HepG2 (cell line): Measurements from ENCODE around the gene MTHFD2L. TPM values are rescaled to one million over a fixed set of nuclear protein-coding genes. Genes with fewer than 3 reads are reported as not detected.
A peak's percentile ranks its signal among the peaks of the same experiment; 100 is the strongest.

Experiments used
- HNRNPLL ChIP-seq: fragments of 200-400 bp; formaldehyde crosslinking; IDR thresholded peaks from 2 replicates; pipeline ENCODE4 v1.6.1; 2017; ENCODE audit warnings: mild to moderate bottlenecking, low read depth, low read length; ENCODE audit not compliant: poor library complexity, severe bottlenecking
- HOXA5 ChIP-seq: sonication (generic); formaldehyde crosslinking; IDR thresholded peaks from 2 replicates; pipeline ENCODE4 v1.4.0; 2020; ENCODE audit warnings: missing genetic modification reagents
- MEIS2 ChIP-seq: sonication (generic); formaldehyde crosslinking; IDR thresholded peaks from 2 replicates; pipeline ENCODE4 v1.9.0; 2021; ENCODE audit warnings: mild to moderate bottlenecking, missing genetic modification reagents
- NCOA2 ChIP-seq: sonication (generic); formaldehyde crosslinking; IDR thresholded peaks from 2 replicates; pipeline ENCODE4 v1.8.0; 2022; ENCODE audit warnings: inconsistent platforms
- POGZ ChIP-seq: sonication (generic); formaldehyde crosslinking; IDR thresholded peaks from 2 replicates; pipeline ENCODE4 v1.4.0; 2020; ENCODE audit warnings: mild to moderate bottlenecking, missing genetic modification reagents
- PPARG ChIP-seq: conservative IDR thresholded peaks from 2 replicates; pipeline ENCODE4 v1.6.1; 2016; ENCODE audit warnings: missing biosample characterization, missing genetic modification reagents
- RFX5 ChIP-seq: IDR thresholded peaks from 2 replicates; pipeline ENCODE4 v1.6.1; 2011; ENCODE audit warnings: low read depth, low read length, improper control_type of control experiment
- TSC22D2 ChIP-seq: sonication (generic); formaldehyde crosslinking; IDR thresholded peaks from 2 replicates; pipeline ENCODE4 v1.5.1; 2020; ENCODE audit warnings: missing genetic modification reagents, mild to moderate bottlenecking, borderline replicate concordance
- ZBTB1 ChIP-seq: sonication (generic); formaldehyde crosslinking; IDR thresholded peaks from 2 replicates; pipeline ENCODE4 v1.4.0; 2020; ENCODE audit warnings: missing genetic modification reagents, borderline replicate concordance
- ZMYM3 ChIP-seq: sonication (generic); formaldehyde crosslinking; IDR thresholded peaks from 2 replicates; pipeline ENCODE4 v1.5.1; 2020; ENCODE audit warnings: mild to moderate bottlenecking, missing genetic modification reagents
- ZNF3 ChIP-seq: IDR thresholded peaks from 2 replicates; pipeline ENCODE4 v1.7.0; 2017; ENCODE audit warnings: inconsistent platforms
- ZNF329 ChIP-seq: sonication (generic); formaldehyde crosslinking; IDR thresholded peaks from 2 replicates; pipeline ENCODE4 v1.9.0; 2021; ENCODE audit warnings: low read depth, mild to moderate bottlenecking, missing genetic modification reagents
- ZNF367 ChIP-seq: sonication (generic); formaldehyde crosslinking; IDR thresholded peaks from 2 replicates; pipeline ENCODE4 v1.4.0; 2020; ENCODE audit warnings: missing genetic modification reagents, borderline replicate concordance
- ZNF850 ChIP-seq: sonication (generic); formaldehyde crosslinking; conservative IDR thresholded peaks from 2 replicates; pipeline ENCODE4 v1.9.0; 2021; ENCODE audit warnings: mild to moderate bottlenecking, missing genetic modification reagents
- polyA plus RNA-seq, 8 experiments: library from polyadenylated mRNA; depleted of rRNA in 3 of 8; stranded (reverse) in 7 of 8; unstranded in 1 of 8; fragments of >200 nt; fragmentation: Illumina TruSeq in 4 of 8; extraction: Trizol in 4 of 8; gene quantifications; 2 replicates each; pipeline versions ENCODE4 v1.2.1 to v1.2.3, GENCODE V29; 2011 to 2016; ENCODE audit warnings: low read depth in 4 of 8, missing spikeins in 1 of 8, mixed read lengths in 1 of 8; ENCODE audit not compliant: insufficient read depth in 1 of 8
- total RNA-seq, 5 experiments: library from RNA; depleted of rRNA; stranded (reverse); fragments of >200 nt; fragmentation: Illumina TruSeq; extraction: Trizol; gene quantifications; 2 replicates each; pipeline ENCODE4 v1.2.3, GENCODE V29; 2016; ENCODE audit warnings: low read depth in 1 of 5
- TF ChIP-seq, protein P1 (sequence below): sonication (generic); formaldehyde crosslinking; IDR thresholded peaks from 2 replicates; pipeline ENCODE4 v1.5.1; 2020; ENCODE audit warnings: mild to moderate bottlenecking, missing genetic modification reagents, borderline replicate concordance
- TF ChIP-seq, protein P2 (sequence below): sonication (generic); formaldehyde crosslinking; conservative IDR thresholded peaks from 2 replicates; pipeline ENCODE4 v1.8.1; 2023; ENCODE audit warnings: missing genetic modification reagents
- TF ChIP-seq, protein P3 (sequence below): sonication (generic); formaldehyde crosslinking; IDR thresholded peaks from 2 replicates; pipeline ENCODE4 v1.5.0; 2020; ENCODE audit warnings: mild to moderate bottlenecking, missing genetic modification reagents
- TF ChIP-seq, protein P4 (sequence below): sonication (generic); formaldehyde crosslinking; IDR thresholded peaks from 2 replicates; pipeline ENCODE4 v1.5.0; 2020; ENCODE audit warnings: missing genetic modification reagents, mild to moderate bottlenecking, borderline replicate concordance
- TF ChIP-seq, protein P5 (sequence below): sonication (generic); formaldehyde crosslinking; IDR thresholded peaks from 2 replicates; pipeline ENCODE4 v1.4.0; 2020; ENCODE audit warnings: missing genetic modification reagents, borderline replicate concordance

Gene MTHFD2L
- total and polyA plus RNA-seq, 2 of the 13 experiments (the other 11 are each of a cell fraction or from before 2014, with no cell fraction given) = 10.5 to 14.9 TPM

DNA sequence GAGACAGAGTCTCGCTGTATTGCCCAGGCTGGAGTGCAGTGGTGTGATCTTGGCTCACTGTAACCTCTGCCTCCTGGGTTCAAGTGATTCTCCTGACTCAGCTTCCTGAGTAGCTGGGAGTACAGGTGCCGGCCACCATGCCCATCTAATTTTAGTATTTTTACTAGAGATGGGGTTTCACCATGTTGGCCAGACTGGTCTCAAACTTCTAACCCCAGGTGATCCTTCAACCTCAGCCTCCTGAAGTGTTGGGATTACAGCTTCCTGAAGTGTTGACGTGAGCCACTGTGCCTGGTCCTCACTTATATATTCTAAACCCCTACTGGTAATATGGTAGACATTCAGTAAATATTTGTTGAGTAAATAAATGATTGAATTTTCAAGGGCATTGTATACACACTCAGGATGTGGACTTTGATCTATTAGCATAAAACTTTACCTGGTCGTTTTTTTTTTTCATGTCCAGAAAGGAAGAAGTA is 33.0 kb downstream of the MTHFD2L start (continued):
- TF ChIP-seq, protein P1, sequence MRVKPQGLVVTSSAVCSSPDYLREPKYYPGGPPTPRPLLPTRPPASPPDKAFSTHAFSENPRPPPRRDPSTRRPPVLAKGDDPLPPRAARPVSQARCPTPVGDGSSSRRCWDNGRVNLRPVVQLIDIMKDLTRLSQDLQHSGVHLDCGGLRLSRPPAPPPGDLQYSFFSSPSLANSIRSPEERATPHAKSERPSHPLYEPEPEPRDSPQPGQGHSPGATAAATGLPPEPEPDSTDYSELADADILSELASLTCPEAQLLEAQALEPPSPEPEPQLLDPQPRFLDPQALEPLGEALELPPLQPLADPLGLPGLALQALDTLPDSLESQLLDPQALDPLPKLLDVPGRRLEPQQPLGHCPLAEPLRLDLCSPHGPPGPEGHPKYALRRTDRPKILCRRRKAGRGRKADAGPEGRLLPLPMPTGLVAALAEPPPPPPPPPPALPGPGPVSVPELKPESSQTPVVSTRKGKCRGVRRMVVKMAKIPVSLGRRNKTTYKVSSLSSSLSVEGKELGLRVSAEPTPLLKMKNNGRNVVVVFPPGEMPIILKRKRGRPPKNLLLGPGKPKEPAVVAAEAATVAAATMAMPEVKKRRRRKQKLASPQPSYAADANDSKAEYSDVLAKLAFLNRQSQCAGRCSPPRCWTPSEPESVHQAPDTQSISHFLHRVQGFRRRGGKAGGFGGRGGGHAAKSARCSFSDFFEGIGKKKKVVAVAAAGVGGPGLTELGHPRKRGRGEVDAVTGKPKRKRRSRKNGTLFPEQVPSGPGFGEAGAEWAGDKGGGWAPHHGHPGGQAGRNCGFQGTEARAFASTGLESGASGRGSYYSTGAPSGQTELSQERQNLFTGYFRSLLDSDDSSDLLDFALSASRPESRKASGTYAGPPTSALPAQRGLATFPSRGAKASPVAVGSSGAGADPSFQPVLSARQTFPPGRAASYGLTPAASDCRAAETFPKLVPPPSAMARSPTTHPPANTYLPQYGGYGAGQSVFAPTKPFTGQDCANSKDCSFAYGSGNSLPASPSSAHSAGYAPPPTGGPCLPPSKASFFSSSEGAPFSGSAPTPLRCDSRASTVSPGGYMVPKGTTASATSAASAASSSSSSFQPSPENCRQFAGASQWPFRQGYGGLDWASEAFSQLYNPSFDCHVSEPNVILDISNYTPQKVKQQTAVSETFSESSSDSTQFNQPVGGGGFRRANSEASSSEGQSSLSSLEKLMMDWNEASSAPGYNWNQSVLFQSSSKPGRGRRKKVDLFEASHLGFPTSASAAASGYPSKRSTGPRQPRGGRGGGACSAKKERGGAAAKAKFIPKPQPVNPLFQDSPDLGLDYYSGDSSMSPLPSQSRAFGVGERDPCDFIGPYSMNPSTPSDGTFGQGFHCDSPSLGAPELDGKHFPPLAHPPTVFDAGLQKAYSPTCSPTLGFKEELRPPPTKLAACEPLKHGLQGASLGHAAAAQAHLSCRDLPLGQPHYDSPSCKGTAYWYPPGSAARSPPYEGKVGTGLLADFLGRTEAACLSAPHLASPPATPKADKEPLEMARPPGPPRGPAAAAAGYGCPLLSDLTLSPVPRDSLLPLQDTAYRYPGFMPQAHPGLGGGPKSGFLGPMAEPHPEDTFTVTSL (CRISPR knock-in tag) = peak; percentile 89; the same call in 1 of the 2 replicates
- TF ChIP-seq ZNF3 (CRISPR knock-in tag) (no peak), HNRNPLL (no peak), ZNF850 (CRISPR knock-in tag) (no peak), ZBTB1 (CRISPR knock-in tag) (no peak), RFX5 (no peak), MEIS2 (CRISPR knock-in tag) (no peak), ZNF329 (CRISPR knock-in tag) (no peak), TSC22D2 (CRISPR knock-in tag) (no peak), NCOA2 (peak; percentile 74), PPARG (CRISPR knock-in tag) (peak; percentile 61), ZMYM3 (no peak), POGZ (CRISPR knock-in tag) (peak; percentile 80), HOXA5 (CRISPR knock-in tag) (peak; percentile 23; the same call in 1 of the 2 replicates), ZNF367 (CRISPR knock-in tag) (no peak)
- TF ChIP-seq, protein P2, sequence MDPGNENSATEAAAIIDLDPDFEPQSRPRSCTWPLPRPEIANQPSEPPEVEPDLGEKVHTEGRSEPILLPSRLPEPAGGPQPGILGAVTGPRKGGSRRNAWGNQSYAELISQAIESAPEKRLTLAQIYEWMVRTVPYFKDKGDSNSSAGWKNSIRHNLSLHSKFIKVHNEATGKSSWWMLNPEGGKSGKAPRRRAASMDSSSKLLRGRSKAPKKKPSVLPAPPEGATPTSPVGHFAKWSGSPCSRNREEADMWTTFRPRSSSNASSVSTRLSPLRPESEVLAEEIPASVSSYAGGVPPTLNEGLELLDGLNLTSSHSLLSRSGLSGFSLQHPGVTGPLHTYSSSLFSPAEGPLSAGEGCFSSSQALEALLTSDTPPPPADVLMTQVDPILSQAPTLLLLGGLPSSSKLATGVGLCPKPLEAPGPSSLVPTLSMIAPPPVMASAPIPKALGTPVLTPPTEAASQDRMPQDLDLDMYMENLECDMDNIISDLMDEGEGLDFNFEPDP (CRISPR knock-in tag) = no peak
- TF ChIP-seq, protein P3, sequence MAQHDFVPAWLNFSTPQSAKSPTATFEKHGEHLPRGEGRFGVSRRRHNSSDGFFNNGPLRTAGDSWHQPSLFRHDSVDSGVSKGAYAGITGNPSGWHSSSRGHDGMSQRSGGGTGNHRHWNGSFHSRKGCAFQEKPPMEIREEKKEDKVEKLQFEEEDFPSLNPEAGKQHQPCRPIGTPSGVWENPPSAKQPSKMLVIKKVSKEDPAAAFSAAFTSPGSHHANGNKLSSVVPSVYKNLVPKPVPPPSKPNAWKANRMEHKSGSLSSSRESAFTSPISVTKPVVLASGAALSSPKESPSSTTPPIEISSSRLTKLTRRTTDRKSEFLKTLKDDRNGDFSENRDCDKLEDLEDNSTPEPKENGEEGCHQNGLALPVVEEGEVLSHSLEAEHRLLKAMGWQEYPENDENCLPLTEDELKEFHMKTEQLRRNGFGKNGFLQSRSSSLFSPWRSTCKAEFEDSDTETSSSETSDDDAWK (CRISPR knock-in tag) = no peak
- TF ChIP-seq, protein P4, sequence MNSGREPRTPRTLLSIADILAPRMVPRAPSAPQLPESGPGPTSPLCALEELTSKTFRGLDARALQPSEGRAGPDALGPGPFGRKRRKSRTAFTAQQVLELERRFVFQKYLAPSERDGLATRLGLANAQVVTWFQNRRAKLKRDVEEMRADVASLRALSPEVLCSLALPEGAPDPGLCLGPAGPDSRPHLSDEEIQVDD = no peak
- TF ChIP-seq, protein P5, sequence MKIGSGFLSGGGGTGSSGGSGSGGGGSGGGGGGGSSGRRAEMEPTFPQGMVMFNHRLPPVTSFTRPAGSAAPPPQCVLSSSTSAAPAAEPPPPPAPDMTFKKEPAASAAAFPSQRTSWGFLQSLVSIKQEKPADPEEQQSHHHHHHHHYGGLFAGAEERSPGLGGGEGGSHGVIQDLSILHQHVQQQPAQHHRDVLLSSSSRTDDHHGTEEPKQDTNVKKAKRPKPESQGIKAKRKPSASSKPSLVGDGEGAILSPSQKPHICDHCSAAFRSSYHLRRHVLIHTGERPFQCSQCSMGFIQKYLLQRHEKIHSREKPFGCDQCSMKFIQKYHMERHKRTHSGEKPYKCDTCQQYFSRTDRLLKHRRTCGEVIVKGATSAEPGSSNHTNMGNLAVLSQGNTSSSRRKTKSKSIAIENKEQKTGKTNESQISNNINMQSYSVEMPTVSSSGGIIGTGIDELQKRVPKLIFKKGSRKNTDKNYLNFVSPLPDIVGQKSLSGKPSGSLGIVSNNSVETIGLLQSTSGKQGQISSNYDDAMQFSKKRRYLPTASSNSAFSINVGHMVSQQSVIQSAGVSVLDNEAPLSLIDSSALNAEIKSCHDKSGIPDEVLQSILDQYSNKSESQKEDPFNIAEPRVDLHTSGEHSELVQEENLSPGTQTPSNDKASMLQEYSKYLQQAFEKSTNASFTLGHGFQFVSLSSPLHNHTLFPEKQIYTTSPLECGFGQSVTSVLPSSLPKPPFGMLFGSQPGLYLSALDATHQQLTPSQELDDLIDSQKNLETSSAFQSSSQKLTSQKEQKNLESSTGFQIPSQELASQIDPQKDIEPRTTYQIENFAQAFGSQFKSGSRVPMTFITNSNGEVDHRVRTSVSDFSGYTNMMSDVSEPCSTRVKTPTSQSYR (CRISPR knock-in tag) = no peak
